GM21737 (cell line): ENCODE results near the gene TMEM132C.

ENCODE experiments used
- ATAC-seq: cut with Tn5 transposase; IDR thresholded peaks from one replicate; pipeline ENCODE4 v1.9.1; 2021; ENCODE audit warnings: mild to moderate bottlenecking, moderate library complexity; ENCODE audit not compliant: unreplicated experiment

Gene TMEM132C

DNA sequence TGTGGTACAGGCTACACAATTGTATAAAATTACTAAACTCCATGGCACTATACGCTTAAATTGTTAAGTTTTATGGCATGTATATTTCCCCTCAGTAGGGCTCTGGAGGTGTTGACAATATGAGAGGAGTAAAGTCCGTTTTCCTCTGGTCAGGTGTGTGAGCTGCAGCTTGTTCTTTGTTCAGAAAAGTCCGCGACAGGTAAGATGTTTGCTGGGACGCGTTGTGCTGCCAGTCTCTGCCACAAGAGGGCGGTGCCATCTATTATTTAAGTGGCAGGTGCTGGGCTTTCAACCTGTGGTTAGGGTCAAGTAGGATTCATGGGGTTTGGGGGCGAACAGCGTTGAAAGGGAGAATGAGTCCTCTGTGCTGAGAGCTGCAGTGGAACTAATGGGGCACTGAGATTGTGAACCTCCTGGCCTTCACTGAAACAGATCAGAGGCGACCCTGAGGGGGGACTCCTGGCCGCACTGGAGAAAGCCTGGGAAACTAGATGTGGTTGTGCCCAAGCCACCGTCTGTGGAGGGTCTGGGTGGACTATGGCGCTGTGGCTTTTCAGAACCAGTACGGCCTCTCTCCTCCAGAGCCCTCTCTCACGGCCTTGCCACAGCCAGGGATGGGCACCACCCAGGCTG is 377.8 kb downstream of the TMEM132C start:
- ATAC-seq = no peak

DNA sequence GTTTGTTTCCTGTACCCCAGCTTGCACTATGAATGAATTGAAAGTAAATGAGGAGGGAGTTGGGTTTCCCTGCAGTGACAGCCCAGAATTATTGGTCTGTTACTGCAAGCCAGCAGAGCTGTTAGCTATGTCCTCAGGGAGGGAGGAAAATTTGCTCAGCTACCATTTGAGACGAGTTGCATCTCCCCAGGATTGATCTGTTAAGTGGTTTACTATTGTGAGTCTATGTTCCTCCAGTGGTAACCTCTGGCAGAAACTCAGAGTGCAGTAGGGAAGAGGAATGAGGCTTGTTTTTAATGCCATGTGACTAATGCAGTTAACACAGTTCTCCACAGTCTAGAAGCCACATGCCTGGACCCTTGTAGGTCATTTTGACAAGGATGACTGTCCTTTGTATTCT is 382.9 kb downstream of the TMEM132C start:
- ATAC-seq = no peak

DNA sequence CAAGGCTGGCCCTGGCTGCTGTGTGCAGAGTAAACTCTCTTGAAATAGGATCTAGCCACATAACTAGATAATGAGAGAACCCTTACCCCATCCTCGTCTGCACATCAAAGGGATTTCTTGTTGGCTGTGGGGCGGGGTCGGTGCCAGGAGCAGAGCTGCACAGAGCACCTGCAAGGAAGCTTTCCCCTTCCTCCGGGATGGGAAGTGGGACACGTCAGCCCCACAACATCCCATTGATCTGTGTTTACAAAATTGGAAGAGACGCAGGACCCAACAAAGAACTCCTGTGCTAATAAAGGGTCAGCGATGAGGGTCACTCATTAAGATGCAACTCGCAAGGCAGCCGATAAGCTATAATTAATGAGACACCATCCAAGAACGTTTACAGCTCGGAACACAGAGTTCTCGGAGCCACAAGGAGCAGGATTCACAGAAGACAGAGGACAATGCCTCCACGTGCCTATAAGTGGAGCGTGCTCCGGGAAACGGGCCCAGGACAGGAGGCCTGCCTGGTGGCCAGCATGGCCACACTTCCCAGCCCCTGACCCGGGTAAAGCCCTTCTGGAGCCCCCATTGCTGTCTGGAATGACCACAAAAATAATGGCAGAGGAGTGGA is 385.3 kb downstream of the TMEM132C start:
- ATAC-seq = no peak

DNA sequence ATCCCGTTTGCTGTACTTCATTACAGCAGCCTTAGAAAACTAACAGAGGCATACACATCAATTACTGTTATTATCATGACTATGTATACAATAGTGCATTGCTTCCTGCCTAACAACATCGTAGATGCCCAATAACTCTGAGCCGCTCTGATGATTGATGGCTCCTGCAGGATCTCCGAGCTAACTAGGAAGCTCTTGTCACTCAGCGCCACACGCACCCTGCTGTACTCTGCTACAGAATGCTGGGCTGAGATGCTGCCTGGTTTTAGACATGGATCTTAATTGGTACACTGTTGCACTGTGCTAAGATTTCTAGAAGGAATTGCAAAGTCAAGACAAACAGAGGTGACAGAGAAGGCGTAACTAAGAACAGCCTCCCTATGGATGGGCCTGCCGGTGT is 387.5 kb downstream of the TMEM132C start:
- no peak for ATAC-seq

DNA sequence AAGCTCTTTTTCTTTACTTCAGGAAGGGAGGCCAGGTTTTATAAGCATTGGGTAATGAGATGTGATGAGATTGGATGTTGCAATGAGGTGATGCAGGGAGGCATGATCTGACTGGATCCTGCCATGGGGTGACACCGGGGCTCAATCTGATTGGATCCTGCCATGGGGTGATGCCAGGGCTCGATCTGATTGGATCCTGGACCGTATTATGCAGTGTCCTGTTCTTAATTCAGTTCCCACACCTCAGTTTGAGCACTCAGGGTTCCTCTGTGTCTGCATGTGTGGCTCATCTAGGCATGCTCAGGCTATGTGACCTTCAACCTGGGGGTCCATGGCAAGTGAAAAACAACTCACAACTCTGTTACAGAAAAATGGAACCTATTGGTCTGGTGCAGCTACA is 390.4 kb downstream of the TMEM132C start:
- no peak for ATAC-seq

DNA sequence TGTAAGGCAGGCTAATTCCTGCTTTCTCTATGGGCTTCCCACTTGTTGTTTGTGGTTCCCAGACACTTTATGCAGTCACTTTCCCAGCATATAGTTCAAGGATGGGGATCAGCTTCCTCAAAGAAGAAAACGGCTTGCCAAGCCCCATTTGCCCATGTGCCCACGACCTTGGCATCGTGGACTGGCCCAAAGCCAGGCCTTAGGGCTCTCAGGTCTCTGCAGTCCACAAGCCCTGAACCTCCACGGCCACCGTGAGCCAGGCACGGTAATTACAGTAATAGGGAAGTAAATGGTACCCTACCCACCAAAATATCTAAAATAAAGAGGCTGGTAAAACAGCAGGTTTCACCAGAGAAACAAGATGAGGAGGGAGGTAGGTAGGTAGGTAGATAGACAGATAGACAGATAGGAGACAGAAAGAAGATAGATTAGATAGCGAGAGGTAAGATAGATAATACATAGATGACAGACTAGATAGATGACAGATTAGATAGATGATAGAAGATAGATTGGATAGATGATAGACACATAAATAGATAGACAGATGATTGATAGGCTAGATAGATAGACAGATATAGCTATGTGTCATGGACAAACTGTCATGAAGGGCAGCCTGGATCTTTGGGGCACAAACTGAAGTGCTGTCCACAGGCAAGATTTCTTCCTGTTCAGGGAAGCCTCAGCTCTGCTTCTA is 393.7 kb downstream of the TMEM132C start:
- no peak for ATAC-seq

DNA sequence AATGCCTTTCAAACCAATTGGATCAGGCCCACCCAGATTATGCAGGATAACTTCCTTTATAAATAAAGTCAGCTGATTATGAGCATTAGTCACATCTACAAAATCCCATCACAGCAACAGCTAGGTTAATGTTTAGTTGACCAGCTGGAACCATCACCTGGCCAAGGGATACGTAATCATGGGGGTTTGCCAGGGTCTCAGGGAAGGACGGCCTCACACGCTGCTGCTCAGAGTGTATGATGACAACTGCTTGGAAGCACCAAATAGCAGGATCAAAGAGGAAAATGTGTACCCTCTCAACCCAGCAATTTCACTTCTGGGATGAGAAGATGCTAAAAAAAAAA is 394.2 kb downstream of the TMEM132C start:
- no peak for ATAC-seq

DNA sequence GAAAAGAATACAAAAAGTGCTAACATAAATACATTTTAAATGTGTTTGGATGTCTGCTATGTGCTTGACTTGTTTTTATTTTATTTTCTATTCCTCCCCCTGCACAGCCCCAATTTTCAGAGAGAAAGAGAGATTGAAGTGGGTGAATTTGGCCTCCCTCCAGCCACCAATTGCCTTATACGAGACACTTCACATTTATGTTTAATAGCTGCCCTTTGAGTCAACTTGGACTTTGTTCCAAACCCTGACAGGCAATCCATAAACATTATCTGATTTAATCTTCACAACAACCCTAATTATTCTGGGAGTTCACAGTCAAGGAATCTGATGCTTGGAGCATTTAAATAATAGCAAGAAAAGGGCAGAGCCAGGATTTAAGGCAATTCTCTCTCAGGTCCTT is 395.1 kb downstream of the TMEM132C start:
- no peak for ATAC-seq

DNA sequence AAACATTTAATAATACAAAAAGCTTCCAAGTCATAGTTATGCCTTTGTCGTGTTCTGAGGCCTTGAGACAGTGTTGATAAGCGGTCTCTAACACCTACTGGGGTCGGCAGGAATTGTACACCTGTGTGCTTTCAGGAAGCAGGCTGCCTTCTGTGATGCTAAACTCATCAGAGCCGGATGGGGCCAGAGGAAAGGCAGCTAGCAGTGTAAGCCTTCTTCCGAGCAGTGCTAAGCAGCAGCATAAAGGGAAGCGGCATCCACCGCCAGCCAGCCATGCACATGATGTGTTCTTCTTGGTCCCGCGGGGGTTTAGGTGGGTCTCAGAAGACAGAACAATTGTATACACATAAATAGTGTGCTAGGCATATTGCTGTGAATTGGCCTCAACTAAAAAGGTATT is 397.5 kb downstream of the TMEM132C start:
- ATAC-seq = no peak

DNA sequence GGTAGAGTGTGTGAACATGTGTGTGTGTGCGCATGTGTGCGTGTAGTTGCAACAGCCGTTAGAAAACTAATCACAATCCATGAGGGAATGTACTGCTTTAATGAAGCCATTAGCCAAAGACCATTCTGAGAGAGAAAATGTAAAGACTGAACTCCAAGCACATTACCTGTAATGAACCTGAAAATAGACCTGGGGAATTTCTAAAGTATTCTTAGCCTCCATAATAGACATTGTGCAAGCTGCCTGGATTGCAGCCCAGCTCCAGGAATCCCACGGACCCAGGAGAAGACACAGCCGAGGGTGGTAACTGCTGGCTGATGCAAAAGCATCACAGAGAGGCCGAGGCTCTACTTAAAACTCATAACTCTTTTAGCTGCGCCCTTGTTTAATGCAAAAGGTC is 400.2 kb downstream of the TMEM132C start:
- no peak for ATAC-seq

DNA sequence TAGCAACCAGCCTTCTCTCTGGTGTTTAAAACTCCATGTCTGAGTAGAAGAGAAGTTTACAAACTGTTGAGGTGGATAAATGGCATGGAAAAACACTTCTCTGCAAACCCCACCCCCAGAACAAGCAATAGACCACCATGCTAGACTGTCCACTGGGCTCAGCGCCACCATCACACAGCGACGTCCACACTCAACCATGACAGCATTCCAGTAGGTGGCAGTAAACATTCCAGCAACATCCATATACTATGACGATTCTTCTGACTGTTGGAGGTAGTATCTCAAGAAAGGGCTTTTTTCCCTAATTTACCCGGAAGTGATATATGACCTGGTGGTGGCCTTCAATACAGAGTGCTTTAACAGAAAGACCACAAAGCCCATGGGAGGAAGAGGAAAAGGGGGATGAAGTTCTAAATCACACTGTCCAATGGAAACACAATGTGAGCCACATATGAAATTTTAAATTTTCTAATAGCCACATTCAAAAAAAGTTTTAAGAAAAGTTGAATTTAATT is 404.6 kb downstream of the TMEM132C start:
- ATAC-seq = no peak

DNA sequence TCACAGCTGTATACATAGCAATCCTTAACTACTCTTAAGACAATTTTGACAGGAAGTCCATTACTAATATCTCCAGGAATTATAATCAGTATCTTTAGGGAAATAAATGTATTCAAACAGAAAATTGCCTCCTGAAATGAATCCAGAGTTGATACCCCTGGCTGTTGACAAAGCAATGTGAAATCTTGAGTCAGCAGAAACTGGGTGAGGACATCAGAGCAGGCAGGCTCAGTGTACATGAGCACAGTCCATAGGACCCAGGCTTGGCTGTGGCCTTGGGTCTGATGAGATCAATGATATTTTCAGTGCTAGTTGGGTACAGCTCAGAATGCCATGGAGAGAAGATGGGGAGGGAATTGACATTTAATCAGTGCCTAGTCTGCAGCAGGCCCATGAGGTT is 405.5 kb downstream of the TMEM132C start:
- ATAC-seq = no peak

DNA sequence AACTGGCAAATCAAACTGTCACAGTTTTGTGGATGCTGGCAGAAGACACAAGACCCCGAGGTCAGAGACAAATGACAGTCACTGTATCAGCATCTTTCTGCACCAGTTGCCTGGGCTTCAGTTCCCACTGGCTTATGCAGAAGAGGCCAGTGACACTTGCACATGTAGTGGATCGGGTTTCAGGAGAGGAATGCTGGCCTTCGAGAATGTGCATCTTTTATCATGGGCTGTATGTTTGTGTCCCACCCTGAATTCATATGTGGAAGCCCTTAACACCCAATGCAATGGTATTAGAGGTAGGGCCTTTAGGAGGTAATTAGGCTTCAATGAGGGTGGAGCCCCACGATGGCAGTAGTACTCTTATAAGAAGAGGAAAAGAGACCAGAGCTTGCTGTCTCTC is 405.9 kb downstream of the TMEM132C start:
- ATAC-seq = no peak

DNA sequence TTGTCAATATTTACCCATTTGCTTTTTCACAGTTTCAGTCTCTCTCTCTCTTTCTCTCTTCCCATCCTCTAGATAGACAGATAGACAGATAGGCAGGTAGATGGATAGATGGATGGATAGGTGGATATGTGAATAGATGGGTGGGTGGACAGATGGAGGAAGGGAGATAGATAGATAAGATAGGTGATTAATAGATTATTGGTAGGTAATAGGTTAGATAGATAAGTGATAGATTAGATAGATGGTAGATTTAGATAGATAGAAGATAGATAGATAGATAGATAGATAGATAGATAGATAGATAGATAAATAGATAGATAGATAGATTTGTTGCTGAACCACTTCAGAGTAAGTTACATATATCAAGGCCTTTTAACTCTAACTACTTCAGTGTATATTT is 408.6 kb downstream of the TMEM132C start:
- no peak for ATAC-seq

DNA sequence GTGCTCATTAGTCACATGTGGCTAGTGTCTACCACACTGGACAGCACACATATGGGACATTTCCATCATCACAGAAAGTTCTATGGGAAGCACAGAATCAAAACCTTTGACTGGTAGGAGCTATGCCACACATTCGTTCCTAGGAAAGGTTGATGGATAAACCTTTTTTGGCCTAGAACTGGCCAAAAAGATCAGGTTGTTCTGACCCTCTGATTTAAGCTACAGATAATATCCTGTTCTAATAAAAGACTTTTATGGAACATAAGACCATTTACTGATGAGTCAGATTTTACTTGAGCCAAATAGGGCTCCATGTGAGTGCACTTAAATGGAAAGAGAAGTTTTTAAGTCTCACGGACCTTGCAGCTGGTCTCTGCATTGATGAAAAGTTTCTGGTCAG is 413.6 kb downstream of the TMEM132C start:
- no peak for ATAC-seq

DNA sequence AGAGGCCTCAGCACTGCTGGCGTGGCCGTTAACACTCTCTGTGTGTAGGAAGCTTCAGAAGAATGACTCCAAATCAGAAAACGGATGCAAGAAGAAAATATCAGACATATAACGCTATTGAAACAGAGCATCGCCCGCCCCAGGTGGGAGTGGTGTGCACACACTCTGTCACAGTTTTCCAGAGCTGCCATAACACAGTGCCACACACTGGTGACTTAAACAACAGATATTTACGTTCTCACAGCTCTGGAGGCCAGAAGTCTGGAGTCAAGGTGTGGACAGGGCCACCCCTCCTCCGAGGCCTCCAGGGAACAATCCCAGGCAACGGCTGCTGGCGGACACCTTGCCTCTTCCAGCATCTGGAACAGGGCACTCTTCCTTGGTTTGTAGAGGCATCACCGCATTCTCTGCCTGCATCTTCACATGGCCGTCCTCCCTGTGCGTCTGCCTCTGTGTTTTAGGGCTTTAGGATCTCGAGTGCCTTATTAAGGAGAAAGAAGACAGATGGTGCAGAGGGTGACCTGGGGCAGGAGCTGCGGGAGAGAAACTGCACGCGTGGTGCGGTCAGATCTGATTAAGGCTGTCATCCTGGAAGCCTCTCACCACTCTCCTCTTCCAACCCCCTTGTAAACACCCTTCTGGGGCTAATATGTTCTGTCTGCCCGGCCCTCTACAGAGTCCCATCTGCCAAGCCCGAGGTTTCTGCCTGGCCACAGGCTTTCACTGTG is 415.7 kb downstream of the TMEM132C start:
- no peak for ATAC-seq

DNA sequence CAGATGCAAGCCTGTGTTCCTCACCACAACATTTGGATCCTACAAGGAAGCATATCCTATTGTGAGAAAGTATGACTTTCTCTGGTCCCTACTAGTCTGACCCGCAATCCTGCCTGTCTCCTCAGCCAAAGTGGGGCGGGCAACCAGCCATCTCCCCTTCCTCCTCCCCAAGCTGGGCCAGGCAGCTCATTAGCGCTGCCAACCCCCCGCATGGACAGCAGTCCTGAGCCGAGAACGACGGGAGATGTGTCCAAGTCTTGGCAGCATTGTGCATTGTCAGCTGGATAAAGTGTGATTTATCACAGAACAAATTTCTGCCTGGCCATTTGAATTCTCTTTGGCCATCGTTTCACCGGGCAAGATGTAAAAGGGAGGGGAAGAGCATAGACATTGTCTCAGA is 417.4 kb downstream of the TMEM132C start:
- ATAC-seq = no peak

DNA sequence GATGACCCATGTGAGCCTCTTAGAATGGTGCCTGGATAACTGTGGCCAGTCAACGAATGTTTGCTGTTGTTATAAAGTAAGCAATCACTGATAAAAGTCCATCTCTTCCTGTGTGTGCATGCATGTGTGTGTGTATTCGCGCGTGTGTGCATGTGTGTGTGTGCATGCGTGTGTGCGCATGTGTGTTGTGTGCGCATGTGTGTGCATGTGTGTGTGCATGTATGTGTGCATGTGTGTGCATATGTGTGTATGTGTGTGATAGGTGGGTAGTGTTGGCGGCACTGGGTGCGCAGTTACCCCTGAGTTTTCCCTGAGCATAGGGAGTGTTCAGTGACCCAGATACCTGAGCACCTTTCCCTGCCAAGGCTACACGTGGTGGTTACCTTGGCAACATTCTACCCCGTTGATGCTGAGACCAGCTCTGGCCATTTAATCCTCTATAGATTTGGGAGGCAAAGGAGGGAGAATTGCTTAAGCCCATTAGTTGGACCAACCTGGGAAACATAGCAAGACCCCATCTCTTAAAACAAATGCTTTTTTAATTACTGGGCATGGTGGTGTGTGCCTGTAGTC is 419.0 kb downstream of the TMEM132C start:
- ATAC-seq = no peak

DNA sequence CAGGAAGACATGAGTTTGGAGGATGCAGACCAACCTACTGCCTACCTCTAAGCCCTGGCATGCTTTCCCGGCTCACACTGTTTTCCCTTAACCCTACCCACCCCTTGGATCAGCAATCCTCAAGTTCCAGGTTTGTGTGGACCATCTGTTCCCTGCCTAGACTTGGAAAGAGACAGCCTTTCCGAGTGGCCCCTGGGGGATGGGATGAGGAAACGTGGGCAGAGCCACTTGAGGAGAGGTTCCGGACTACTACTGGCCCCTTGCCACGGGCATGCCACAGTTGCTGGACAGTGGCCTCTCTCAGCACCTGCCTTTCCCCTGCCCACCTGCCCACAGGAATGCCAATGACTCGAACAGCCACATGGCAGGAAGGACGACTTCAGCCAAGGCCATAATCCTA is 420.9 kb downstream of the TMEM132C start:
- no peak for ATAC-seq

DNA sequence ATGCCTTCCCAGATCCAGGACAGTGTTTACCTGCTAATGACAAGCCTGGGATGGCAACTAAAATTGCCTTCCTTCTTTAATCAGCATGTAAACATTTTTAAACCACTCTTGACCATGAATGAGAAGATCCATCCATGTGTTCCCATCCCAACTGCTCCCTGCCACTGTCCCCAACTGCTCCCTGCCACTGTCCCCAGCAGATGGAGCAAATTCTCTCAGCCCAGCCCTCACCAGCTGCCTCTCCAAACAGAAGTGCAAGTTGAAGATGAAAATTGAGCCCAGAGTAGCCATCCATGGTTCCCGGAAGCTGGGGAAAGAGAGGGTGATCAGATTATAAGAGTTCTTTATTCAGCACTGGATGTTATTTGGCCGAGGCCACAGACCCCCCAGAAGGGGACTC is 423.7 kb downstream of the TMEM132C start:
- ATAC-seq = no peak

DNA sequence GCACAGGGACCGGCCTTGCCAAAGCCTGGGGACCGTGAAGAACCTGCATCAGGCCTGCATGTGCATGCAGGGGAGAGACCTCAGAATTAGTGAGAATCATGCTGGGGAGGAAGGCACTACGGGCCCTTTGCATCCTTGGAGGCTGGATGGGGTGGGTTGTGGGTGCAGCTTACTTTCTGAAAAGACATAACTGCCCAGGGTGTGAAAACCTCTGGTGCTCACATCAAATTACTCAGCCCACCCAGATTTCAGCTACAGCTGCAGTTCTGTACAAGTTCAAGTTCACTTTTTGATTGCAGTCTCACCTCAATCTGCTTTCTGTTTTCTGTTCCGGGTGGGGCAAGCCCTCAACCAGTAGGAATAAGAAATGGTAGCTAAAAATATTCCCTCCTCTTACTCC is 426.1 kb downstream of the TMEM132C start:
- no peak for ATAC-seq
